CMK (cell line): Measurements from ENCODE around the gene FAM200B.

Source experiments
- DNase-seq: peaks from one replicate; pipeline ENCODE4 v3.0.0-alpha.2; 2010; ENCODE audit warnings: low read depth

FAM200B gene

GRCh38 chr4:15668566-15669435, 12.8 kb upstream of the FAM200B start:
- no peak for DNase-seq

DNA sequence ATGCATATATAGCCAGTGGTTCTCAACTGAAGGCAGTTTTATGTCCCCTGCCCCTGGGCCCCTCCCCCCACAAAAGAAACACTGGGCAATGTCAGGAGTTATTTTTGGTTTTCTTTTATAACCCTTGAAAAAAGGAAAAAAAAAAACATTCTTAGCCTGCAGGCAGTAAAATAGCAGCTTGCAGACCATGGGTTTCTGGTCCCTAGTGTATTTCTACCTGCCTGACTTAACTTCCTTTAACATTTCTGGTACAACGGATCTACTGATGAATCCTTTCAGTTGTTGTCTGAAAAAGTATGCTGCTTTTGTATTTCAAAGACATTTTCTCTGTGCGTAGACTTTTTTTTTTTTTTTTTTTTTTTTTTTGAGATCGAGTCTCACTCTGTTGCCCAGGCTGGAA, 11.1 kb upstream of the FAM200B start:
- DNase-seq: no peak

- no peak for DNase-seq
Observed at GRCh38 chr4:15672101-15672500, 9.5 kb upstream of the FAM200B start.

GRCh38 chr4:15673337-15673736, 8.3 kb upstream of the FAM200B start:
- DNase-seq: no peak

- no peak for DNase-seq
Observed at GRCh38 chr4:15674046-15674445, 7.6 kb upstream of the FAM200B start.

DNA sequence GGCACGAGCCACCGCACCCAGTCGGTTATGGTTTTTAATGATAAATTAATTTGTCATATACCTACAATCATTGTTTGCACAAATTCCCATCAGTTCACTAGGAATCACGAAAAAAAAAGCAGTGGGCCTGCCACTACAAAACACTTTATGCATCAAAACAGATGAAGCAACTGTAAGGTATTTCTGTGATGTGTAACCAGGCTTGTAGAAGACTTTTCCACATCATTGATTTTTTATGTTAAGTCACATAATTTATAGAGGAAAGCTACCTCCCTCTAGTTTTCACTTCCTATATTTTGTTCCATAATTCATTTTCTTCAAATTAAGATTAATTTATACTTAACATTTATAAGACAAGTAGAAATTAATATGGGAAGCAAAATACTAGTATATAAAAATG, 6.7 kb upstream of the FAM200B start:
- no peak for DNase-seq

GRCh38 chr4:15675356-15675755, 6.3 kb upstream of the FAM200B start:
- DNase-seq: no peak

DNA sequence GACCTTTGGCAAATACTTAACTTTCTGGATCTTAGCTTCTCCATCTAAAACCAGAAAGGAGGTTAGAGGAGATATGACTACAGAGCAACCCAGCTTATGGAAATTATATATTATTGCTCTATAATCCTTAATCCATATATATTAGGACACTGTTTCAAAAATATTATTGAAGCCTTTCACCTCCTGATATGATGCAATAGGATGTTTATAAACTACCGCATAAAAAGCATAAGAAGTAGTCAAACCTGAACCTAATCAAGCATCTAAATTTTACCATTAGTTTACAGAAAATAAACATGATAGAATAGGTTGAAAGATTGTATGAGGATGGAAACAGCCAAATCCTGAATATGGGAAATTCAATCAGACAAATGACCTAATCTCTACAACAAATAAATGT, 5.6 kb upstream of the FAM200B start:
- no peak for DNase-seq

DNA sequence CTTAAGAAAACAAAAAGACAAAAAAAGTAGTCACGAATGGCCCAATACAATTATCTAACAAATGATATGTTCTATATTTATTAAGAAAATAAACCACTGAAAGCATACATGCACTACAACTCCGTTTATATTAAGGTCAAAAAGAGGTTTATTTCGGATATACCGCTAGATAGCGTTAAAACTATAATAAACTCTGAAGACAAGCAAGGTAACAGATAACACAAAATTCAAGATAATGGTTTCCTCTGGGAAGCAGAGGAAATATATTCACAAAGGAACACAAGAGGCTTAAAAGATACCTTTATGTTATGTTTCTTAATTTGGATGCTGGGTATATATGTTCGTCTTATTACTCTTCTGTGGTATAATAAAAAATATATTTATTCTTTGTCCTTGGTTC, 4.7 kb upstream of the FAM200B start:
- no peak for DNase-seq

GRCh38 chr4:15677507-15677988, 4.1 kb upstream of the FAM200B start:
- no peak for DNase-seq

GRCh38 chr4:15681067-15681371, 608 bp upstream of the FAM200B start:
- no peak for DNase-seq

DNA sequence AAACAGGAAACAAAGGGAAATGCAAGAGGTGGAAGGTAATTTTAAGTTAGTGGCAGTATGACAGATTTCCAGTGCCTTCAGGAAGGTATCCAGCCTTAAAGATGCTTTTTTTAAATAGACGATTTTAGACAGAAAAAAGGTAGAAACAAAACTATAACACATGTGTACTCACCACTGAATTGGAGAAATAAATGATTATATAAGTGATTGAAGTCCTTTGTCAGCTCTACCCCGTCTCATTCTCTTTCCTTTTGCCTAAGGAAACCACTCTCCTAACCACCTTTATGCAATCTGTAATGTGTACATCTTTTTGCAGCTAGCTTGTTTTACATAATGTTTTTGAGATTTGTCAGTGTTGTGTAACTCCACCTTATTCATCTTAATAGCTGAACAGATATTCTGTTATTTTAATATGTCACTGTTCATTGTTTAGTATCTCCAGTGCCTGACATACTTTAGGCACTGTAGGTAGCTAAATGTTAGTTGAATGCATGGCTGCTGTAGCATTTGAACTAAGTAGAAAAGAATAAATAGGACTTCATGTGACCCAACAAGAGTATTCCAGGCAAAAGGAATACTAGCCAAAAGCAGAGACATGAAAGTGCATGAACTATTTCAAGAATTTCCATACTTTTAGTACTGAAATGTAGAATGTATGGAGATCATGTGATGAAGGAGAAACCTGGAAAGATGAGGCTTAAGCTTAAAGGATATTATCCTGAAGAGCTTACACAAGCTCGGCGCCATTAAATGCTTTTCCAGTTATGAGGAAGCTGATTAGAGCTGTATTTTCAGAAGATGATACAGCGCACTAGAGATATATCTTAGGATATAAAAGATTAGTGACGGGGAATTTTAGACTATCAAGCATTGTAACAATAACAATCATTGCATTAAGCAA, 865 bp downstream of the FAM200B start:
- DNase-seq: no peak

GRCh38 chr4:15683143-15683495, 1.5 kb downstream of the FAM200B start:
- no peak for DNase-seq

DNA sequence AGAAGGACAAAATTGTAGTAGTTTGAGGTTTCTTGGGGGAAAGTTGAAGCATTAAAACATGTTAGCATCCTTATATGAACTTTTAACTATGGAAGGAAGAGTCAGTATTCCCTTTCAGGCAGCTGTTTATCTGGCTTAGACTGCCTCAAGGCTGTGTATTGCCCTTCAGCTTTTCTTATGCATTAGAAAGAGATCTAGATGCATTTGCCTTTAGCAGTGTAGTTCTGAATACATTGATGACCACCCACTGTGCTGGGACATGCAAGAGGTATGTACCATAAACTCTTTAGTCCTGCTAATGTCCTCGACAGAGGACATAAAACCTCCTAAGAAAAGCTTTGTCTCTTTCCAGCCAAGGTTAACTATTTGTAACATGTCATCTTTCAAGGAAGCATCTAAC, 2.9 kb downstream of the FAM200B start:
- DNase-seq: no peak

GRCh38 chr4:15688051-15688450, 6.4 kb downstream of the FAM200B start:
- DNase-seq: no peak

DNA sequence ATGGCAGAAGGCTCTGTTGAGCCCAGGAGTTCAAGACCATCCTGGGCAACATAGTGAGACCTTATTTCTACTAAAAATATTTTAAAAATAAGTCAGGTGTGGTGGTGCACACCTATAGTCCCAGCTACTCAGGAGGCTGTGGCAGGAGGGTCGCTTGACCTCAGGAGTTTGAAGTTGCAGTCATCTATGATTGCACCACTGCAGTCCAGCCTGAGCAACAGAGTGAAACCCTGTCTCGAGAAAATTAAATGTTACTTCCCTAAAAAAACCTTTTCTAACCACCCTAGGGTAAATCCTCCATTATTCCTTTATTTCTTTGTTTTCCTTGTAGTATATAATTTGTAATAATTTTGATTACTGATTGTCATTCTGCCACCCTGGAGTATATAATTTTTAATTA, 7.9 kb downstream of the FAM200B start:
- no peak for DNase-seq

DNA sequence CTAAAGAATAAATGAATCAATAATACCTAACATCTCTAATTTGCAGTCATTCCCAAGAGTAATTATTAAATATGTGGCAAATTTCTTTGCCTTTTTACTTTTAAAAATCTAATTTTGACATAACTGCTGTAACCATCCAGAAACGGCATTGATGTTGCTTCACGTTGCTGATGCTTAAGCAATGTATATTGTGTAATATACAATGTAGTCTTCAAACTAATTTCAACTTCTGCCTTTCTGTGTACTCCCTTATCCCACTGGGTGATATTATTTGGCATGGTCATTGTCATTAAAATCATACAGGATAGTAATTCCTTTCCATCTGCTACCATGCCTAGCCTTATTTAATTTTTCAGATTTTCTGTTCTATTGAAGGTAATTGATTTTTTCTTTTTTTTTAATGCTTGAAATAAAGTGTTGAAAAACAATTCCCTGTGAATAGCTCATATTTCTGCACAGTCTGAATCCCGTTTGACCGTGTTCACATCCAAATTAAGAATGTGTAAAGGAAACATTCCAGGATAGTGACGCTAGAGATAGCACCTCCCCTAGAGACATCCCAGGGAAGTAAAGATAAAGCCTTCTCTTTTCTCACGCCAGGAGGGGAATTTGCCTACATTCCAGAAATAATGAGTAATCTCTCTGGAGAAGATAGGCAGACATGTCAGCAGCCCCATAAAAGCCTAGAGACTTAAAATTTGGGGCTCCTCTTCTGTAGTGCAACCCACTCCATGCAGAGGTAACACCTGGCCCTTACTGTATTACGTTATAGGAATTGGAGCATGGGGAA, 8.6 kb downstream of the FAM200B start:
- no peak for DNase-seq

- no peak for DNase-seq
Observed at GRCh38 chr4:15691346-15692135, 9.9 kb downstream of the FAM200B start.

DNA sequence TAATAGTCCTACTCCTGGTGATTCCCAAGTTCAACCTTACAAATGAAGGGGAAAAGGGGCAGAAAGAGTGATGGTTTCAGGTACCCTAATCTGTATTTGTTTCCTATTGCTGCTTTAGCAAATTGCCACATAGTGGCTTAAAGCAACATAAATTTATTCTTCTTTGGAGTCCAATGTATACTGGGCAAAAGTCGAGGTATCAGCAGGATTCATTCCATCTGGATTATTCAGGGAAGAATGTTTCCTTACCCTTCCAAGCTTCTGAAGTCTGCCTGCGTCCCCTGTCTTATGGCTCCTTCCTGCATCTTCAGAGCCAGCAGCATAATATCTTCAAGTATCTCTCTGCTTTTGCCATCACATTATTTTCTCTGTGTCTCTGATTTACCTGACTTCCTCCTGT, 11.0 kb downstream of the FAM200B start:
- DNase-seq: no peak

- no peak for DNase-seq
Observed at GRCh38 chr4:15694431-15694830, 12.8 kb downstream of the FAM200B start.

- DNase-seq: no peak
Observed at GRCh38 chr4:15695240-15695699, 13.6 kb downstream of the FAM200B start.

- no peak for DNase-seq
Observed at GRCh38 chr4:15695729-15696128, 14.1 kb downstream of the FAM200B start.
